ENCODE measurements around the gene CLDND2.

DNA sequence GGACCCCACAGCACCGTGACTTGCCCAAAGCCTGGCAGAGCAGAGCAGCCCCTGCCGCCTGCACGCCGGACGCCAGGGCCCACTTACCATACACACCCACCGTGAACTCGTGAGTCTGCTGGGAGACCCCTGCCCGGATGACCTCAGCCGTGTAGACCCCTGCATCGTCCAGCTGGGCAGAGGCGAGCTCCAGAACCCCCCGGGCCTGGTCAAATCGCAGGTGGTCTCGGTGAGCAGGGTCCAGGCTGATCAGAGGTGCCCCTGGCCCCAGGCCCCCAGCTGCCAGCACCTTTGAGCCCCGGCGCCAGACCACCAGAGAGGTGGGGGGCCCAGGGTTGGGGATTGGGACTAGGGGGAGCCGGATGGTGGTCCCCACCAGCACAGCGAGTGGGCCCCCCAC is 27.7 kb downstream of the CLDND2 start:
- TF ChIP-seq, protein P1, sequence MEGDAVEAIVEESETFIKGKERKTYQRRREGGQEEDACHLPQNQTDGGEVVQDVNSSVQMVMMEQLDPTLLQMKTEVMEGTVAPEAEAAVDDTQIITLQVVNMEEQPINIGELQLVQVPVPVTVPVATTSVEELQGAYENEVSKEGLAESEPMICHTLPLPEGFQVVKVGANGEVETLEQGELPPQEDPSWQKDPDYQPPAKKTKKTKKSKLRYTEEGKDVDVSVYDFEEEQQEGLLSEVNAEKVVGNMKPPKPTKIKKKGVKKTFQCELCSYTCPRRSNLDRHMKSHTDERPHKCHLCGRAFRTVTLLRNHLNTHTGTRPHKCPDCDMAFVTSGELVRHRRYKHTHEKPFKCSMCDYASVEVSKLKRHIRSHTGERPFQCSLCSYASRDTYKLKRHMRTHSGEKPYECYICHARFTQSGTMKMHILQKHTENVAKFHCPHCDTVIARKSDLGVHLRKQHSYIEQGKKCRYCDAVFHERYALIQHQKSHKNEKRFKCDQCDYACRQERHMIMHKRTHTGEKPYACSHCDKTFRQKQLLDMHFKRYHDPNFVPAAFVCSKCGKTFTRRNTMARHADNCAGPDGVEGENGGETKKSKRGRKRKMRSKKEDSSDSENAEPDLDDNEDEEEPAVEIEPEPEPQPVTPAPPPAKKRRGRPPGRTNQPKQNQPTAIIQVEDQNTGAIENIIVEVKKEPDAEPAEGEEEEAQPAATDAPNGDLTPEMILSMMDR (IDR thresholded peaks at IDR 0.05), result no peak
- no peak for TF ChIP-seq POLR2A (IDR thresholded peaks at IDR 0.05)
